HG03575 (cell line): ENCODE results near the gene RGP1.

Experiments
- ATAC-seq: cut with Tn5 transposase; IDR thresholded peaks from one replicate; pipeline ENCODE4 v1.9.1; 2021; ENCODE audit not compliant: unreplicated experiment, insufficient number of reproducible peaks, low FRiP score; ENCODE audit errors: extremely low read depth

The RGP1 gene

DNA sequence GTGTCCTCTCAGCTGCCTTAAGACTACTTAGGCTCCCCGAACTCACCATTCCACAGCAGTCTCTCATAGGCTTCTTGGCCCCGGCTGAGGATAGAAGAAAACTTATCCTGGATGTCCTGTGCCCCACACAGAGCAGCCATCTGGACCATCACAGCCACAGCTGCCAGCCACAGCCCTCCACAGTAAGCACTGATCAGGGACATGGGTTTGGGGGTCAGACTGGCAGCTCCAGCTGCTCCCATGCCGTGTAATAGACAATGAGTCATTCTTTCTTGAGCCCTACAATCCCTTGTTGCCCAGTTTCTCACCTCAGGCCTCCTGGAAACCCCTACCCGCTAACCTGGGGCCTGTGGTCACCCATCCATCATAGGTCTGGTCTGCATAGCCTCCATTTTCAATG is 10.9 kb upstream of the RGP1 start:
- no peak for ATAC-seq

DNA sequence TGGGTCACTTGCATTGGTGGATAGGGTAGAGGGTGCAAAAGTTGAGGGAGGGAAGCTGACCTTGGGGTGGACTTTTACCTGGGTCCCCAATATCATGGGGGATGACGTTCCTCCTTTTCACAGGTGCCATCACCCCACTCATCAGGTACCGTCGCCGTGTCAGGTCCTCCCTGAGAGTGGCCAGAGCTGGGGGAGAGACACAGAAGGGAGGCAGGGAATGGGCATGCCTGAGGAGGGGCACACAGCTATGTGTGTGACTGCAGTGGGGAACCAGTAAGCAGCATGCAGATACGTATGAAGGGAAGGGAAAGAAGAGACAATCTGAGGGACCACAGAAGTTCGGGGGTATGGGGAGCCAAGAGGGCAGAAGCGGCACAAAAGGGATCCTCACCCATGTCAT is 10.2 kb upstream of the RGP1 start:
- ATAC-seq, result no peak

DNA sequence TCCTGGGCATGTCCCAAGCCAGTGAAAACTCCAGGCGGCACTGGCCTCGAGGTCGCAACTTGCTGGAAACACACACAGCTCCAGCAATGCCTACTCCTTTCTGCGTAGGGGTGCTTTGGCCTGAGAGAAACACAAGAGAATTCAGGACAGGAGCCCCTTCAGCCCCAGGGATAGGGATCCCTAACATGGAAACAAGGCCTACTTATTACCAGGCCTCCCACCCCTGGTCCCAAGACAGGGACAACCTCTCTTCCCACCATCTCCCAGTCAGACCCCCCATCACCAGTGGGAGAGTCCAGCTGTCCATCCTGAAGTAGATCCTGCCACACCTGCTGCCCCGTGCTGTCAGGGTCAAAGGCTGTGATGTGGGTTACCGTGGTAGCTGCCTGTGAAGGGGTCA is 8.8 kb upstream of the RGP1 start:
- no peak for ATAC-seq

DNA sequence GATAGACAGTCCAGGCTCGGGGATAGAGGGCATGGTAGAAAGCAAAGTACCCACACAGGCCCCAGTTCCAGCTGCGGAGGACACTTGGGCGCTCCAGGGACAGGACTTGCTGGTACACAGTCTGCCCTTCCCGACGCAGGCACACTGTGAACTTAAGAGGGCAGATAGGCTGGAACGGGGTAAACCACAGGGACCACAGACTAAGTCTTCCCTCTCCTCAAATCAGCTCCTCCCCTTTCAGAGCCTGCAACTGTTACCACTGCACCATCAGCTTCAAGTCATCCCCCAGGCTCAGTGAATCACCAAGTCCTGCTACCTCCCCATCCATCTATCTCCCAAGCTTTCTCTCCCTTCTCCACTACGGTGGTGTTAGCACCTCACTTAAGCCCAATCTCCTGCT is 7.3 kb upstream of the RGP1 start:
- ATAC-seq, result no peak

DNA sequence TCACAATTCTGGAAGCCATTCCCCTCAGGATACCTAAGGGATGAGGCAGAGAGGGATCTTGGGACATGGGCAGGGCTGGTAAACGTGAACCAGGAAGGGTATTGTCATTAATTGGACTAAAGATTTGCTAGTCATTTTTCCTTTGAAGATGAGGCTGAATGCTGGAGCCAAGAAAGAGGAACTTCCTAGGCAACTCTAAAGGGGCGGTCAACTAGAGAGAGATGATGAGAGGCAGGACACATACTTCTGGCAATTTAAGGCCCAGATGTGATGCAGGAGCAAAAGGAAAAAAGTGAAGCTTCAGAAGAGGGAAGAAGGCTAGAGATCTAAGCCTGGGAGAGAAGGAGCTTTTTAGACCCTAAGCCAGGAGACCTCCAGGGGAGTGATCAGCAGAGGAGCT is 5.6 kb upstream of the RGP1 start:
- no peak for ATAC-seq

DNA sequence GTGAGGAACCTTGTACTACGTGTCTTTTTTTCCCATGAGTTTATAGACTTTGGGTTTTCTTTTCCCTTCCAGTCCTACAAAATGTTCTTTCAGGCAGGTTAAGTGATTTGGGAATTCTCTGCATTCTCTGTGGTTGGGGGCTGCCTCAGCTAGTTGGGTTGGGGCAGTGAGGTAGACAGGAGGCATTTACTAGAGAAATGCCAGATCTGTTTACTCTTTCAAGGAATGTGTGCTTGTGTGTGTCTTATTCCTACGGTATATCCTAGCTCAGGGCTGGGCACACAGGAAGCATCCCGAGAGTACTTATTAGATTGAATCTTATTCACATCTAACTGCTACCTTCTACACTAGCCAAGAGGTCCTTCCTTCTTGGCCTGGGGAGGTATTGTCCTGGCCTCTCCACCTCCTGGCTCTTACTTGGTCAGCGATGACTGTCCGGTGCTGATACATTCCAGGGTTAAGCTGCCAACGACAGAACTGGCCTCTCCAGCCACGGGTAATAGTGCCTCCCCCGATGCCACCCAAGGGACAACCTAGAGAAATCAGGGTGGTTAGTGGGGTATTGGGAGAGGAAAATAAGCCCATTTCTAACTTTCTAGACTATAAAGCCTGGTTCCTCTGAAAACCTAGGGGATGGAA is 5.1 kb upstream of the RGP1 start:
- no peak for ATAC-seq

DNA sequence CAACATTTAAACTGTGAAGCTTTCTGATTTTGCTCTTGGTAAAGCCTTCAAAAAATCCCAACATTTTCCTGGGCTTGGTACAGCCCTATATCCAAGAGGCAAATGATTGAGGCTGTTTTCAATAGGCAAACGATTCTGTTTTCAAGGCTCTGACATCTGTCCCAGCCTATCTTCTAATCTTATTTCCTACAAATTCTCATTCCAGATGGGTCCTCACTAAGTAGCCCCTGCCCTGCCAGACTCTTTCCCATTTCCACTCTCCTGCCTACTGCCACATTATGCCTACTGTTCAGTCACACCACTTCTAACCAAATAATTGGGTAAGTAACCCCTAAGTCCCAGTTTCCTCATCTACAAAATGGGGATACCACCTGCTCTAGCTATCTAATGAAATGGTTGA is 3.5 kb upstream of the RGP1 start:
- ATAC-seq, result no peak

DNA sequence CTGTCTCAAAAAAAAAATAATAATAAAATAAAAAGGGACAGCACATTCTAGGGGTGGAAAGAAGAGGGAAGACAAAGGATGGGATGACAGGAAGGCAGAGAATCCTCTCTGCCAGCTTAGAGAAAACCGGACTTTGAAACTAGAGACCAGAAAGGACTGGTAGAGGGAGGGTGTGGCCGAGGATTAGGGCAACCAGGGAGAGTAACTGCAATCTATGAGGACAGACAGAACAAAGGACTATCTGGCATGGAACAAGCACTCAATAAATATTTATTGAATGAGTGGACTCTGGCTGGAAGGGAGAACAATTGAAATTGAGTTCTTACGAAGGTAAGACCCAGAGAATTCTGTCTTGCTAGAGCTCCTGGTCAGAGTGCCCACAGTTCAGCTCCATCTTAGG is 2.5 kb upstream of the RGP1 start:
- no peak for ATAC-seq

DNA sequence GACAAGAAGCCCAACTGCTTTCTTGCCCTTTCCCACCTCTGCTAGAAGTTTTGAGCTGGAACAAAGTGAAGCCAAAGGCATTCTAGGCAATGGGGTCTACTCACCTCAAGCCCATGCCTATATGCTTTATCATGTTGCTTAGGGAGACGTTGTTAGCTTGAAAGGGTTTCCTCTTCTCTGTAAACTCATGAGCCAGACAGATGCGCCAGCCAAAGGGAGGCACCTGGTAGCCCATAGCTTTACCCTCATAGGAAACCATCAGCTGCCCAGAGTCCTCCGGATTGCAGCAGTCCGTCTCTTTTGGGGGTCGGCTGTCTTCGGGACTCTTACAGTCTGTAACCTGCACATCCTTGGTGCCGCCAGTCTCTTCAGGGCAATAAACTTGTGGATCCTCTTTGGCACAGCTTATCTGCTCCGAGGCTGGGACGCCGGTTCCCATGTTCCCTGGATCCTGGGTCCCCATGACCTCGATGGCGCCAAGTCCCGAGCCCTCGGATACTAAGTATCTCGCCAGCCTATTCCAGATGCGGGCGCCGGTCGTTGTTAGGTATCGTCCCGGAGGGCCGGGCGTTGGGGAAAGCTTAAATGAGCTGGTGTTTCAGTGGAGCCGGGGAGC is 737 bp upstream of the RGP1 start:
- ATAC-seq, result no peak

DNA sequence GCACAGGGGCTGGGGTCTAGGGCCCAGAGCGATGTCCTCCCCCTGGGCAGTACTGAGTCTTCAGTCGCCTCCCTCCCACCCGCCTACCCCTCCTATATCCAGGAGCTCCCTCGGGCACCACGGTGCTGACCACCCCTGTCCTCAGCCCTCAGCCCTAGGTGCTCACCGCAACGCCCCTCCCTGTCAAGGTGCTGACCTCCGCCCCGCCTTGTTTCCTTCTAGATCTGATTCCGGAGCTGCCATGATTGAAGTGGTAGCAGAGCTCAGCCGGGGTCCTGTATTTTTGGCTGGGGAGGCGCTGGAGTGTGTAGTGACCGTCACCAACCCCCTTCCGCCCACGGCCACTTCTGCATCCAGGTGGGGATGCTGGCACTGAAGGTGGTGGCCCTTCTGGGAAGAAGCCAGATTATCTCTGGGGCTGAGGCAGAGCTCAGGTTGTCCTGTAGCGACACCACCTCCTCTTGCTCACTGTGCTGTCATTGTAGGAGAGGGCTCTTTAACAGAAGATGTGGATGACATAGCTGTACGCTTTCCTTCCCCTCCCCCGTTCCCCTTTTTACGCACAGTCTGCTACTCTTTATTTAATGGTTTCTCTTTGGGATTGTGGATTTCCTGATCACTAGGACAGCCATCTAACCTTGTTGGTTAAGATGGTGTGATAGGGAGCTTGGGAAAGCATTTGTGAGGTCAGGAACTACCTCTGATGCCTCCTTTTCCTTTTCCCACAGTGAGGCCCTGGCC is 598 bp downstream of the RGP1 start:
- no peak for ATAC-seq

DNA sequence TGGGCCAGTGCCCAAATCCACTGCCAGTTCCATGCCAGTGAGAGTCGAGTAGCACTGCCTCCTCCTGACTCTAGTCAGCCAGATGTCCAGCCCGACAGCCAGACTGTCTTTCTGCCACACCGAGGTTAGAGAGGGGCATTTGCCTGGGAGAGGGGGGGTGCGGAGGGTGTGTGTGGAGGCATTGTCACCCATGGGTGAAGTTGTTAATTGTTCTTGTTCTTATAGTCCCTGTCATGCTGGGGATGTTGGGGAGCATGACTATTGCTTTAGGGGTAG is 1.1 kb downstream of the RGP1 start:
- no peak for ATAC-seq

DNA sequence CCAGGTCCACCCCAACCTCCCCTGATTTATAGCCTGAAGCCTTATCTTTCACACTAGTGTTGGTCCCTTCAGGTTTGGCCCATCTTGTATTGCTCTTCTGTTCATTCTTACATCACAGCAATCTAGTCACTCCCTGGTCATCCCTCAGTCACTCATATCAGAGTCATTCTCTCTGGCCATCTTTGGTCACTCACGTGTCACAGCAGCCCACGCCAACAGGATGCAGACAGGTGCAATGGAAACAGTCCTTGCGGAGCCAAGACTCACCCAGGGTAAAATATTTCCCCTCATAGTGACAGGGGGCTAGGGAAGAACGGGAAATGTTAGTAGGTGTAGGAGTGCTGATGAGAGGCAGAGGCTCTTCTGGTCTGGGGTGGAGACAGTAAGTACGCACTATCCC is 4.4 kb downstream of the RGP1 start:
- ATAC-seq, result no peak

DNA sequence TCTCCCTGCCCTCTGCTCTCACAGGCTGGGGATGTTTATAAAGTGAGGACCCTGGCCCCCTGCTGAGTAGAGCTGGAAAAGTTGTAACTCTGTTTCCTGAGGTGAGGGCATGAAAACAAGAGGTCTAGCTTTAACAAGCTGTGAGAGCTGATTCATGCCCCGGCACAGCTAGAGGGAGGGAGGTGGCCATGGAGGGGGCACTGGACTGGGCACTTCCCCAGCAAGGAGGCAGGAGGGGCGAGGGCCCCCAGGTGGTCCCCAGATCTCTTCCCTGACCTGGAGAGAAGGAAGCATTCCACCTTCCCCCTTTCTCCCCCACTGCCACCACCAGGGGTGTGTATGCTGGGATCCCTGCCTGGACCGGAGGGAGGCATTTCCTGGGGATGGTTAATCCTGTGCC is 5.2 kb downstream of the RGP1 start, which contains the start of gene MSMP:
MSMP (minus strand) TSS at position 13 of the 400 bp plus-strand sequence. CDS start 147 bp downstream, outside the sequence.
- ATAC-seq, result no peak

DNA sequence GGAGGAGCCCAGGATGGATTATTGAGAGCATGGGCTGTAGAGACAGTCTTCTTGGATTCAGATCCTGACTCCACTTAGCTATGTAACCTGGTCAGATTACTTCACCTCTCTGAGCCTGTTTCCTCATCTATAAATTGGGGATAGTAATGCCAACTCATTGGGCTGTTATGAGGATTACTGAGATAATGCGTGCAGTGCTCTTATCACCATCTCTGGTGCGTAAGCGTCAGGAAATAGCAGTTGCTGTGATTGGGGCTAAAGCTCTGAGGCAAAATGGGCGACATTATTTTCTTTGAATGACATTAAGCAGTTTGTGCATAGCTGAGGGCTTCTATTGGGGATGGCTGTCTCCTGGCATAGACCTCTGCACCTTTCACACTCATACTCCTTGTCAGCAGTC is 6.0 kb downstream of the RGP1 start:
- ATAC-seq, result no peak

DNA sequence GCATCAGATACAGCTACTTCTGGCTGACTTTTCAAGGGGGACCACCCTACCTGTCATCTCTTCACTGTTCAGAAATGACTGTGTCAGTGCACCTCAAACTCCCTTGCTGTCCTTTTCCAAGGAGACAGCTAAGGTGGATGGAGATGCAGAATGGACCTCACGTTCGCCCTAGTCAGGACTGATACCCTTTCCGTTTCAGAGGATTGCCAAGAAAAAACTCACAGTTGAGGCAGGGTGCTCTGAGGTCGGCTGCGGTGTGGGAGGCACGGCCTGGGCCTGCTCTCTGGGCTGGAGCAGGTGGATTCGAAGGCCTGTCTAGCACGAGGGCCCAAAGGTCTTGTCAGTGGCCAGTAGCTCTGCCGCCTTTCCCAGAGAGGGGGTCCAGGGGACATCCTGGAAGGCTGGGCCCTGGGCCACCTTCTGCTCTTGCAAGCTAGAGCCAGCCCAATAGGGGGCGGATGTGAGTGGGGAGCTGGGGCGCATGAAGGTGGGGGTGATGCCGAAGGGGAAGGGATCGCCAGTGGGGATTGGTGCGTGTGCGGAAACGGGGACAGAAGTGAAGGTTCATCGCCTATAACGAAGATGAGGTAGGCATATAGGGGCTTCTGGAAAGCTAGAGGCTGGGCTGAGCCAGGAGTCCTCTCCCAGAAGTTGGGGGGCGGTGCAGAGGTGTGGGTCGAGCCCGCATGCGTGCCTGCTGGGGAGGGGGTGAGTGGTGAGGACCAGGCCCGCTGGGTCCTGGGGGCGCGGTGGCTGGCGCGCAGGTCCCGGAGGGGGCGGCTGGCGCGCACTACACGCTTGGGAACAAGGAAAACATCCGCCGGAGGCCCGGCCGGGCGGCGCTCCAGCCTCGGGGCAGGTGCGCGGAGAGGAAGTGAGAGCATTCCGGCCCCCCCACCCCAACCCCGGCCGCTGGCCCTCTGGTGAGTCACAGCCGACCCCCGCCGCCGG is 7.5 kb downstream of the RGP1 start:
- no peak for ATAC-seq

DNA sequence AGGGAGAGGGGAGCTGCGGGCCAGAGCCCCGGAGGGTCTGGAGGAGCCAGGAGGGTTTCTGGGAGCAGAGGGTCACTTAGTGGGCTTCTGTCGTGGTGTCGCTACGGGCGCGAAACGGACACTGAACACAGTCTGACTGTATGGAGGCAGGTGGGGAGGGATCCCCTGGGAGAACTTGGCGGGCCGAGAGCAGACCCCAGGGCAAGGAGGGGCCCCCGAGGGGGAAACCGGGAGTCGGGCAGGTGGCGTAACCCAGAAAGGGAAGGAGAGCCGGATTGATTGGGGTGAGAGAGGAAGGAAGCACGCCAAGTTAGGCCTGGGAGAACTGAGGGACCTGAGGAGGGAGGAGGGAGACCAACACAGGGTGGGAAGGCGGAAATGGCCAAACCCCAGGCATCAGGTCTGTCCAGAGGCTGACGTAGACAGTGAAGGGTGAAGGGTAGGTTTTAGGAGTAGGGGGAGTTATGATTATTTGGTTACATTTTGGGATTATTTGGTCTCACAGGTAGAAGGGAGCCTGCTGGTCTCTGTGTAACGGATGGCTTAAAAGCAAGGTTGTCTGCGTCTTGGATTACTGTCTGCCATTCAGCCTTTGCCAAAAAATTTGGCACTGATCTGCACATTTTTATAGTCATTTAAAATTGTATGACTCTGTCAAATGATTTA is 8.3 kb downstream of the RGP1 start:
- no peak for ATAC-seq

DNA sequence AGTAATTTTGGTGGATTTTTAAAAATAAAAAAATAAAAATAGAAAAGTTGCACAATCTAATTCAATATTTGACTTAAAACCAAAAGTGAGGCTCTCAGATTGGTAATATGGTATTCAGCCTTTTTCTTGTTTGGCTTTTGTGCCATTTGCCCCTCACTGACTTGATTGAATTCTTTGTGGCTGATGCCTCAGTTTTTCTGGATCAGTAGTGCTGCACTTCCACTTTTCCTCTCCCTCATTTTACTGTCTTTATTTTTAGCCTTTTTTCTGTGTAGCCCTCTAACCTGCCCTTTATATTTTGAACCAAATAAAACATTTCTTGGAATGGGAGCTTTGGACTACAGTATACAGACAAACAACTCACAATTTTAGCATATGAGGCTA is 8.8 kb downstream of the RGP1 start:
- ATAC-seq, result no peak

DNA sequence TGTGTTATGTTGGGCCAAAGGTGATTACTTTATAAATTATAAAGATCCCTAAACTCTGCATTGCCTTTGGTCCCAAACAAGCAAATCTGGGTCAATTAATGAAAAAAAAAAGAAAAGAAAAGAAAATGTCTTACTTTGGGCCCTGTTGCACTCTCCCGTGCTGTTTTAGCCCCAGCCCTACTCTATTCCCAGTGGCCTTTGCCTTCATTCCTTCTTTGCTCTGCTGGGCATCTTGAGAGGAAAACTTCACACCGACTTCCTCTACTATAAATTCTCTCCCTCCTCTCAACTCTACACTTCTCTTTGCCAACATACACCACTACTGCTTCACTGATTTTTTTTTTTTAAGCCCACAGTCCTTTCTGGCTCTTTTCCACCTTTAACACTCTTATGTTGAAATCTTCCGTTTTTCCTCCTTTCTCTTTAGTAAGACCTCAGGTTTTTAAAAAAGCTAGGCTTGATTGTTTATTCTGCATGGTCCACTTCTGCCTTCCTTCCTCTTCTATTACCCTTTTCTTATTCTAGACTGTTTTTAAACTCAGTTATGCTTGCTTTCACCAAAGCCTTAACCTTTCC is 9.5 kb downstream of the RGP1 start:
- ATAC-seq, result no peak

DNA sequence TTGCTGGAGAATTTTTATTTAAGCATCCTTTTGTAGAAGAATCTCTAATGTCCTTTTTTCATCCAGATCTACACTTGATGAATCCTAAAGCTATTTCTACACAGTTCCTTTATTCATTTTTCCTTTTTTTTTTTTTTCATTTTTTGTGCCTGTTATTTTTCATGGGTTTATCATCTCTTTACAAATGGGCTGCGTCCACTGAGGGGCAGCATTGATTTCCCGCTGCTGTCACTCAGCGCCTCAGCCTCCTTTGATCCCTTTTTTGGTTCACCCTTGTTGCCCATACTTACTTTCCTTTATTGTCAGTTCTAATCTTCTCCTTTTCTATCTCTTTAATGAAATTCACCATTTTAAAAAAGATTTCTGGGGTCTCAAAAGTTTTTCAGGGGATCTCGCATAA is 10.7 kb downstream of the RGP1 start:
- no peak for ATAC-seq
